Thymus (tissue), 11 donors: Measurements from ENCODE around the gene DOK6. TPM values are rescaled to one million over a fixed set of nuclear protein-coding genes. Genes with fewer than 3 reads are reported as not detected.
"Not testable (repeated sequence)": the region's sequence is repeated elsewhere in the genome, so short reads cannot be mapped to it uniquely, and the experiment has no call there.

Source experiments
- DNase-seq, 9 donors: peaks; one replicate each; pipeline ENCODE4 v3.0.0-alpha.2; 2013; ENCODE audit warnings: low spot score in 9 of 9, low read depth in 6 of 9, missing footprints in 1 of 9
- H3K27ac ChIP-seq, 2 donors: one replicate each; pipeline ENCODE4 v1.5.1; 2013; ENCODE audit warnings: control low read depth in 1 of 2, low read depth in 1 of 2, low read length in 1 of 2, mild to moderate bottlenecking in 1 of 2, moderate library complexity in 1 of 2
- H3K27me3 ChIP-seq, 2 donors: one replicate each; pipeline ENCODE4 v1.5.1; 2013; ENCODE audit warnings: low read length in 1 of 2; ENCODE audit not compliant: control insufficient read depth in 2 of 2, insufficient read depth in 1 of 2
- H3K36me3 ChIP-seq, 2 donors: one replicate each; pipeline ENCODE4 v1.5.1; 2013; ENCODE audit warnings: low read length in 1 of 2, mild to moderate bottlenecking in 1 of 2, moderate library complexity in 1 of 2; ENCODE audit not compliant: control insufficient read depth in 2 of 2, insufficient read depth in 2 of 2
- H3K4me1 ChIP-seq, 2 donors: one replicate each; pipeline ENCODE4 v1.5.1; 2013; ENCODE audit warnings: low read length in 2 of 2; ENCODE audit not compliant: control insufficient read depth in 2 of 2, insufficient read depth in 2 of 2
- H3K4me3 ChIP-seq, 2 donors: one replicate each; pipeline ENCODE4 v1.5.1; 2013; ENCODE audit warnings: low read length in 2 of 2, control low read depth in 1 of 2, mild to moderate bottlenecking in 1 of 2
- H3K9me3 ChIP-seq, 2 donors: one replicate each; pipeline ENCODE4 v1.5.1; 2013; ENCODE audit warnings: low read length in 1 of 2, mild to moderate bottlenecking in 1 of 2; ENCODE audit not compliant: control insufficient read depth in 2 of 2, insufficient read depth in 1 of 2
- WGBS: extraction: QIAGEN DNeasy Blood & Tissue Kit; methylation state at CpG from one replicate; pipeline ENCODE4 v1.1.7; 2013; 5-methylcytosine and 5-hydroxymethylcytosine counted together
- polyA plus RNA-seq: library from polyadenylated mRNA; stranded (reverse); fragments of 200-250 nt; gene quantifications from one replicate; pipeline ENCODE4 v1.2.3, GENCODE V29; 2013
- total RNA-seq: library from RNA; stranded (reverse); fragments of 120-200 nt; gene quantifications from one replicate; pipeline ENCODE4 v1.2.4, GENCODE V29; 2013
- donor health status: healthy.

The DOK6 gene
- total and polyA plus RNA-seq, 2 donors: 0.57 to 0.75 TPM

GRCh38 chr18:69864802-69865201, 464.1 kb downstream of the DOK6 start:
- H3K9me3 ChIP-seq, H3K27ac ChIP-seq, DNase-seq, H3K4me3 ChIP-seq, H3K27me3 ChIP-seq, H3K4me1 ChIP-seq, H3K36me3 ChIP-seq: not testable (repeated sequence)
- 94% methylated on average over 6 of the region's 6 CpGs for WGBS

GRCh38 chr18:69865776-69866175, 465.1 kb downstream of the DOK6 start:
- H3K4me1 ChIP-seq: no peaks in the 10 kb centered on the region
- peaks cover 3 to 4% of the 10 kb centered on the region in 2 donors for H3K36me3 ChIP-seq
- no peaks in the 10 kb centered on the region for H3K27me3 ChIP-seq
- no peak overlapping the region for H3K4me3 ChIP-seq
- WGBS: 46% methylated on average over 4 of the region's 4 CpGs
- no peak for DNase-seq
- H3K9me3 ChIP-seq: no peaks in the 10 kb centered on the region
- no peak overlapping the region for H3K27ac ChIP-seq

GRCh38 chr18:69866212-69866611, 465.5 kb downstream of the DOK6 start:
- peaks cover 3 to 4% of the 10 kb centered on the region in 2 donors for H3K36me3 ChIP-seq
- 85% methylated on average over 4 of the region's 4 CpGs for WGBS
- H3K27ac ChIP-seq: no peak overlapping the region
- no peaks in the 10 kb centered on the region for H3K9me3 ChIP-seq
- H3K27me3 ChIP-seq: no peaks in the 10 kb centered on the region
- no peak for DNase-seq
- no peak overlapping the region for H3K4me3 ChIP-seq
- H3K4me1 ChIP-seq: no peaks in the 10 kb centered on the region

GRCh38 chr18:69870736-69871135, 470.0 kb downstream of the DOK6 start:
- DNase-seq: no peak
- H3K9me3 ChIP-seq: no peaks in the 10 kb centered on the region
- no peaks in the 10 kb centered on the region for H3K27me3 ChIP-seq
- no peak overlapping the region for H3K4me3 ChIP-seq
- peaks cover 0 to 4% of the 10 kb centered on the region in 2 donors for H3K36me3 ChIP-seq
- no peak overlapping the region for H3K27ac ChIP-seq
- H3K4me1 ChIP-seq: no peaks in the 10 kb centered on the region
- 93% methylated on average over 4 of the region's 4 CpGs for WGBS

GRCh38 chr18:69871363-69871762, 470.7 kb downstream of the DOK6 start:
- no peaks in the 10 kb centered on the region for H3K9me3 ChIP-seq
- H3K4me3 ChIP-seq: no peak overlapping the region
- DNase-seq: no peak
- WGBS: 95% methylated on average over 2 of the region's 2 CpGs
- no peaks in the 10 kb centered on the region for H3K4me1 ChIP-seq
- H3K36me3 ChIP-seq: peaks cover 0 to 4% of the 10 kb centered on the region in 2 donors
- H3K27me3 ChIP-seq: no peaks in the 10 kb centered on the region
- H3K27ac ChIP-seq: no peak overlapping the region

GRCh38 chr18:69872661-69873060, 472.0 kb downstream of the DOK6 start:
- Histone ChIP-seq H3K4me1 (no peaks in the 10 kb centered on the region), H3K27ac (no peak overlapping the region), H3K9me3 (no peaks in the 10 kb centered on the region), H3K4me3 (no peak overlapping the region), H3K27me3 (no peaks in the 10 kb centered on the region), H3K36me3 (peaks cover 0 to 4% of the 10 kb centered on the region in 2 donors)
- WGBS: 98% methylated on average over 4 of the region's 4 CpGs
- DNase-seq: no peak

GRCh38 chr18:69874058-69874457, 473.4 kb downstream of the DOK6 start:
- Histone ChIP-seq H3K36me3 (peaks cover 0 to 4% of the 10 kb centered on the region in 2 donors), H3K9me3 (no peaks in the 10 kb centered on the region), H3K4me3 (no peak overlapping the region), H3K27me3 (no peaks in the 10 kb centered on the region), H3K27ac (no peak overlapping the region), H3K4me1 (no peaks in the 10 kb centered on the region)
- no peak for DNase-seq
- 98% methylated on average over 2 of the region's 2 CpGs for WGBS

- H3K27ac ChIP-seq: no peak overlapping the region
- no peak overlapping the region for H3K4me3 ChIP-seq
- H3K36me3 ChIP-seq: no peaks in the 10 kb centered on the region
- H3K27me3 ChIP-seq: no peaks in the 10 kb centered on the region
- DNase-seq: no peak
- WGBS: 91% methylated on average over 3 of the region's 3 CpGs
- H3K4me1 ChIP-seq: no peaks in the 10 kb centered on the region
- no peaks in the 10 kb centered on the region for H3K9me3 ChIP-seq
These were observed 475.8 kb downstream of the DOK6 start for GRCh38 chr18:69876490-69876889.

- Histone ChIP-seq H3K27ac (no peak overlapping the region), H3K4me3 (no peak overlapping the region), H3K27me3 (no peaks in the 10 kb centered on the region), H3K4me1 (no peaks in the 10 kb centered on the region), H3K9me3 (no peaks in the 10 kb centered on the region), H3K36me3 (no peaks in the 10 kb centered on the region)
- WGBS: 78% methylated on average over 6 of the region's 6 CpGs
- DNase-seq: no peak
These were observed 477.7 kb downstream of the DOK6 start for GRCh38 chr18:69878213-69878933.
